HEK293 (cell line): ENCODE measurements around the gene UGT1A9.

Experiments
- CTCF ChIA-PET: fragments of 350-600 bp; formaldehyde crosslinking; extraction: SDS; loops from one replicate; lab custom pipeline; 2021; ENCODE audit warnings: antibody characterized with exemption; lab: Yijun Ruan, JAX
- POLR2A ChIA-PET: fragments of 300-600 bp; formaldehyde crosslinking; extraction: SDS; loops from one replicate; lab custom pipeline; 2020; ENCODE audit warnings: antibody characterized with exemption, inconsistent platforms; lab: Yijun Ruan, JAX
- H3K27ac ChIP-seq: fragments of 200-500 bp; sonication (Bioruptor generic); 2 replicates; pipeline ENCODE4 v1.5.1; 2014; ENCODE audit warnings: low read depth, low read length, control low read depth, inconsistent platforms; ENCODE audit errors: extremely low read depth
- H3K36me3 ChIP-seq, 2 experiments: fragments of 200-500 bp in 1 of 2; sonication (Bioruptor generic) in 1 of 2; 1 replicate in 1 of 2; 2 replicates in 1 of 2; pipeline ENCODE4 v1.5.1; 2014 to 2017; ENCODE audit warnings: inconsistent platforms in 2 of 2, low read length in 2 of 2; ENCODE audit not compliant: control insufficient read depth in 2 of 2, insufficient read depth in 1 of 2
- H3K4me1 ChIP-seq: fragments of 200-500 bp; sonication (Bioruptor generic); 2 replicates; pipeline ENCODE4 v1.5.1; 2014; ENCODE audit warnings: mild to moderate bottlenecking, low read length, inconsistent platforms; ENCODE audit not compliant: control insufficient read depth, insufficient read depth
- H3K4me3 ChIP-seq: 2 replicates; pipeline ENCODE4 v1.5.1; 2011; ENCODE audit warnings: low read depth, mild to moderate bottlenecking, control low read depth, low read length, moderate library complexity
- H3K9me3 ChIP-seq: fragments of 200-500 bp; sonication (Bioruptor generic); 2 replicates; pipeline ENCODE4 v1.5.1; 2014; ENCODE audit warnings: low read depth, low read length, inconsistent platforms; ENCODE audit not compliant: control insufficient read depth, insufficient read depth
- INSM2 ChIP-seq: fragments of 450-650 bp; formaldehyde crosslinking; IDR thresholded peaks from 2 replicates; pipeline ENCODE4 v1.5.1; 2016; ENCODE audit warnings: missing biosample characterization, missing genetic modification characterization
- MEIS1 ChIP-seq: sonication (generic); formaldehyde crosslinking; IDR thresholded peaks from 2 replicates; pipeline ENCODE4 v1.8.1; 2022; ENCODE audit warnings: missing genetic modification reagents, mild to moderate bottlenecking, borderline replicate concordance
- PRDM4 ChIP-seq: fragments of 450-650 bp; formaldehyde crosslinking; IDR thresholded peaks from 2 replicates; pipeline ENCODE4 v1.5.1; 2017; ENCODE audit warnings: missing biosample characterization, missing genetic modification characterization
- RBAK ChIP-seq: fragments of 450-650 bp; formaldehyde crosslinking; IDR thresholded peaks from 2 replicates; pipeline ENCODE4 v1.5.1; 2016; ENCODE audit warnings: missing biosample characterization, missing genetic modification characterization
- SALL2 ChIP-seq: fragments of 450-650 bp; formaldehyde crosslinking; IDR thresholded peaks from 2 replicates; pipeline ENCODE4 v1.5.0; 2017; ENCODE audit warnings: missing biosample characterization, mild to moderate bottlenecking, missing genetic modification characterization, borderline replicate concordance
- TCF7L2 ChIP-seq: IDR thresholded peaks from 2 replicates; pipeline ENCODE4 v1.6.1; 2011; ENCODE audit warnings: low read depth, mild to moderate bottlenecking, inconsistent platforms, low read length, moderate library complexity, borderline replicate concordance
- YY2 ChIP-seq: fragments of 450-650 bp; formaldehyde crosslinking; IDR thresholded peaks from 2 replicates; pipeline ENCODE4 v1.5.1; 2016; ENCODE audit warnings: missing biosample characterization, missing genetic modification characterization
- ZBTB11 ChIP-seq: fragments of 450-650 bp; formaldehyde crosslinking; conservative IDR thresholded peaks from 2 replicates; pipeline ENCODE4 v1.5.1; 2016; ENCODE audit warnings: low read depth, missing biosample characterization, missing genetic modification characterization
- ZBTB8A ChIP-seq: fragments of 450-650 bp; formaldehyde crosslinking; IDR thresholded peaks from 2 replicates; pipeline ENCODE4 v1.5.1; 2016; ENCODE audit warnings: missing biosample characterization, missing genetic modification characterization
- ZIC2 ChIP-seq: fragments of 450-650 bp; formaldehyde crosslinking; IDR thresholded peaks from 2 replicates; pipeline ENCODE4 v1.5.1; 2016; ENCODE audit warnings: missing biosample characterization, missing genetic modification characterization
- ZNF18 ChIP-seq: fragments of 450-650 bp; formaldehyde crosslinking; IDR thresholded peaks from 2 replicates; pipeline ENCODE4 v1.5.1; 2016; ENCODE audit warnings: missing biosample characterization, missing genetic modification characterization
- ZNF2 ChIP-seq: fragments of 450-650 bp; formaldehyde crosslinking; IDR thresholded peaks from 2 replicates; pipeline ENCODE4 v1.5.1; 2016; ENCODE audit warnings: missing biosample characterization, missing genetic modification characterization
- ZNF394 ChIP-seq: fragments of 450-650 bp; formaldehyde crosslinking; IDR thresholded peaks from 2 replicates; pipeline ENCODE4 v1.5.1; 2016; ENCODE audit warnings: missing biosample characterization, missing genetic modification characterization, mild to moderate bottlenecking, moderate library complexity, borderline replicate concordance
- ZNF555 ChIP-seq: fragments of 450-650 bp; formaldehyde crosslinking; conservative IDR thresholded peaks from 2 replicates; pipeline ENCODE4 v1.5.1; 2017; ENCODE audit warnings: missing biosample characterization, mild to moderate bottlenecking, missing genetic modification characterization, inconsistent platforms
- ZNF561 ChIP-seq: fragments of 450-650 bp; IDR thresholded peaks from 2 replicates; pipeline ENCODE4 v1.5.1; 2018; ENCODE audit warnings: missing biosample characterization, missing genetic modification characterization, borderline replicate concordance
- ZNF610 ChIP-seq: fragments of 450-650 bp; formaldehyde crosslinking; IDR thresholded peaks from 2 replicates; pipeline ENCODE4 v1.5.1; 2016; ENCODE audit warnings: missing biosample characterization, missing genetic modification characterization, borderline replicate concordance
- ZNF621 ChIP-seq: fragments of 450-650 bp; formaldehyde crosslinking; IDR thresholded peaks from 2 replicates; pipeline ENCODE4 v1.5.1; 2017; ENCODE audit warnings: missing biosample characterization, missing genetic modification characterization
- ZNF639 ChIP-seq: fragments of 450-650 bp; formaldehyde crosslinking; IDR thresholded peaks from 2 replicates; pipeline ENCODE4 v1.5.1; 2016; ENCODE audit warnings: missing biosample characterization, missing genetic modification characterization
- ZNF670 ChIP-seq: fragments of 450-650 bp; formaldehyde crosslinking; IDR thresholded peaks from 2 replicates; pipeline ENCODE4 v1.5.1; 2016; ENCODE audit warnings: missing biosample characterization, missing genetic modification characterization, low read depth
- ZNF692 ChIP-seq: fragments of 450-650 bp; formaldehyde crosslinking; IDR thresholded peaks from 2 replicates; pipeline ENCODE4 v1.5.1; 2016; ENCODE audit warnings: missing biosample characterization, missing genetic modification characterization
- ZNF747 ChIP-seq: fragments of 450-650 bp; formaldehyde crosslinking; IDR thresholded peaks from 2 replicates; pipeline ENCODE4 v1.5.1; 2016; ENCODE audit warnings: missing biosample characterization, missing genetic modification characterization
- ZSCAN18 ChIP-seq: fragments of 450-650 bp; formaldehyde crosslinking; IDR thresholded peaks from 2 replicates; pipeline ENCODE4 v1.5.1; 2016; ENCODE audit warnings: missing biosample characterization, missing genetic modification characterization

UGT1A9 gene

GRCh38 chr2:233772583-233772982, 100.9 kb downstream of the UGT1A9 start (continued):
- TF ChIP-seq ZNF692 (no peak), ZBTB8A (tag by site-specific recombination) (no peak), ZBTB11 (tag by site-specific recombination) (no peak), MEIS1 (CRISPR knock-in tag) (no peak), ZNF747 (tag by site-specific recombination) (no peak), ZSCAN18 (no peak), ZNF670 (no peak), ZNF610 (tag by site-specific recombination) (no peak), PRDM4 (tag by site-specific recombination) (no peak), ZNF2 (tag by site-specific recombination) (no peak), ZNF18 (tag by site-specific recombination) (no peak), SALL2 (tag by site-specific recombination) (no peak), ZNF394 (tag by site-specific recombination) (no peak)

- CTCF ChIA-PET = no interaction called here
- H3K36me3 ChIP-seq = no peaks in the 10 kb centered on the region
- POLR2A ChIA-PET = no interaction called here
- TF ChIP-seq ZNF555 (tag by site-specific recombination) (no peak), INSM2 (tag by site-specific recombination) (no peak), RBAK (tag by site-specific recombination) (no peak), ZSCAN18 (no peak), YY2 (no peak), TCF7L2 (no peak), ZNF747 (tag by site-specific recombination) (no peak), ZNF639 (tag by site-specific recombination) (no peak), ZNF561 (tag by site-specific recombination) (no peak), ZNF621 (no peak), ZIC2 (tag by site-specific recombination) (no peak)
These were observed 102.2 kb downstream of the UGT1A9 start for GRCh38 chr2:233773854-233774253.

More at GRCh38 chr2:233773854-233774253, 102.2 kb downstream of the UGT1A9 start:
- Histone ChIP-seq H3K4me1 (no peaks in the 10 kb centered on the region), H3K27ac (no peak overlapping the region), H3K4me3 (no peak overlapping the region), H3K9me3 (no peaks in the 10 kb centered on the region)
